BLaER1 (cell line): ENCODE results near the gene MARK1.

Experiments used
- H3K27ac ChIP-seq: shearing (Covaris generic); formaldehyde crosslinking; 2 replicates; pipeline ENCODE4 v1.8.1; 2022
- H3K27me3 ChIP-seq: shearing (Covaris generic); formaldehyde crosslinking; 2 replicates; pipeline ENCODE4 v1.8.1; 2022
- H3K36me3 ChIP-seq: shearing (Covaris generic); formaldehyde crosslinking; 2 replicates; pipeline ENCODE4 v1.8.1; 2022
- H3K4me1 ChIP-seq: shearing (Covaris generic); formaldehyde crosslinking; 2 replicates; pipeline ENCODE4 v1.8.1; 2022
- H3K4me2 ChIP-seq: shearing (Covaris generic); formaldehyde crosslinking; 2 replicates; pipeline ENCODE4 v1.8.1; 2022
- H3K4me3 ChIP-seq: shearing (Covaris generic); formaldehyde crosslinking; 2 replicates; pipeline ENCODE4 v1.8.1; 2022
- H3K9ac ChIP-seq: shearing (Covaris generic); formaldehyde crosslinking; 2 replicates; pipeline ENCODE4 v1.8.1; 2022
- H3K9me3 ChIP-seq: shearing (Covaris generic); formaldehyde crosslinking; 2 replicates; pipeline ENCODE4 v1.8.1; 2022
- H4K20me1 ChIP-seq: shearing (Covaris generic); formaldehyde crosslinking; 2 replicates; pipeline ENCODE4 v1.8.1; 2022
- Cebpa-rat ChIP-seq: shearing (Covaris generic); IDR thresholded peaks from 2 replicates; pipeline ENCODE4 v1.8.1; 2022

MARK1 gene

GRCh38 chr1:220655509-220655908, 127.6 kb downstream of the MARK1 start:
- no peak for TF ChIP-seq Cebpa-rat

GRCh38 chr1:220655961-220656740, 128.2 kb downstream of the MARK1 start:
- Histone ChIP-seq H4K20me1 (no peaks in the 10 kb centered on the region), H3K9ac (no peak overlapping the region), H3K36me3 (peaks cover 7% of the 10 kb centered on the region; the same call in 1 of the 2 replicates), H3K27me3 (no peaks in the 10 kb centered on the region), H3K4me3 (no peak overlapping the region), H3K27ac (no peak overlapping the region), H3K9me3 (no peaks in the 10 kb centered on the region), H3K4me2 (no peak overlapping the region), H3K4me1 (no peaks in the 10 kb centered on the region)
- TF ChIP-seq Cebpa-rat = no peak

More at GRCh38 chr1:220655509-220655908, 127.6 kb downstream of the MARK1 start:
- no peaks in the 10 kb centered on the region for H3K9me3 ChIP-seq
- H4K20me1 ChIP-seq = no peaks in the 10 kb centered on the region
- no peak overlapping the region for H3K27ac ChIP-seq
- H3K4me3 ChIP-seq = no peak overlapping the region
- no peaks in the 10 kb centered on the region for H3K27me3 ChIP-seq
- H3K36me3 ChIP-seq = peaks cover 7% of the 10 kb centered on the region; the same call in 1 of the 2 replicates
- no peaks in the 10 kb centered on the region for H3K4me1 ChIP-seq
- H3K9ac ChIP-seq = no peak overlapping the region
- no peak overlapping the region for H3K4me2 ChIP-seq

GRCh38 chr1:220666349-220666748, 138.4 kb downstream of the MARK1 start:
- no peak for TF ChIP-seq Cebpa-rat
- Histone ChIP-seq H3K9ac (no peak overlapping the region), H4K20me1 (no peaks in the 10 kb centered on the region), H3K4me1 (no peaks in the 10 kb centered on the region), H3K27me3 (no peaks in the 10 kb centered on the region), H3K27ac (no peak overlapping the region), H3K4me3 (no peak overlapping the region), H3K36me3 (peaks cover 5% of the 10 kb centered on the region; the same call in 1 of the 2 replicates), H3K4me2 (no peak overlapping the region), H3K9me3 (peaks cover 15% of the 10 kb centered on the region)

DNA sequence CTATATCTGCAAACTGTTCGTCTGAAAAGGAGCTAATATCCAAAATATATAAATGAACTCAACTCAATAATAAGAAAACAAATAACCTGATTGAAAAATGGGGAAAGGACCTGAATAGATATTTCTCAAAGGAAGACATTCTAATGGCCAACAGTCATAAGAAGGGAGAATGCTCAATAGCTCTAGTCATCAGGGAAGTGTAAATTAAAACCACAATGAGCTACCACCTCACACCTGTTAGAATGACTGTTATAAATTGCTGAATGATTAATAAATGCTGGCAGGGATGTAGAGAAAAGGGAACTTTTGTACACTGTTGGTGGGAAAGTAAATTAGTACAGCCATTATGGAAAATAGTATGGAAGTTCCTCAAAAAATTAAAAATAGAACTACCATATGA, 141.1 kb downstream of the MARK1 start:
- Histone ChIP-seq H3K4me3 (no peak overlapping the region), H3K9me3 (peaks cover 15% of the 10 kb centered on the region), H3K27ac (no peak overlapping the region), H4K20me1 (no peaks in the 10 kb centered on the region), H3K27me3 (no peaks in the 10 kb centered on the region), H3K36me3 (no peaks in the 10 kb centered on the region), H3K4me2 (no peak overlapping the region), H3K9ac (no peak overlapping the region), H3K4me1 (no peaks in the 10 kb centered on the region)
- TF ChIP-seq Cebpa-rat = no peak

- Histone ChIP-seq H3K27ac (no peak overlapping the region), H3K4me3 (no peak overlapping the region), H3K4me2 (no peak overlapping the region), H3K9me3 (peaks cover 15% of the 10 kb centered on the region), H4K20me1 (no peaks in the 10 kb centered on the region), H3K4me1 (no peaks in the 10 kb centered on the region), H3K27me3 (no peaks in the 10 kb centered on the region), H3K9ac (no peak overlapping the region), H3K36me3 (no peaks in the 10 kb centered on the region)
- TF ChIP-seq Cebpa-rat = no peak
Observed at GRCh38 chr1:220670365-220670764, 142.4 kb downstream of the MARK1 start.

- Histone ChIP-seq H3K27ac (no peak overlapping the region), H4K20me1 (no peaks in the 10 kb centered on the region), H3K36me3 (no peaks in the 10 kb centered on the region), H3K9ac (no peak overlapping the region), H3K4me3 (no peak overlapping the region), H3K4me1 (no peaks in the 10 kb centered on the region), H3K4me2 (no peak overlapping the region), H3K9me3 (peaks cover 15% of the 10 kb centered on the region), H3K27me3 (no peaks in the 10 kb centered on the region)
- no peak for TF ChIP-seq Cebpa-rat
Observed at GRCh38 chr1:220673921-220674320, 146.0 kb downstream of the MARK1 start.

DNA sequence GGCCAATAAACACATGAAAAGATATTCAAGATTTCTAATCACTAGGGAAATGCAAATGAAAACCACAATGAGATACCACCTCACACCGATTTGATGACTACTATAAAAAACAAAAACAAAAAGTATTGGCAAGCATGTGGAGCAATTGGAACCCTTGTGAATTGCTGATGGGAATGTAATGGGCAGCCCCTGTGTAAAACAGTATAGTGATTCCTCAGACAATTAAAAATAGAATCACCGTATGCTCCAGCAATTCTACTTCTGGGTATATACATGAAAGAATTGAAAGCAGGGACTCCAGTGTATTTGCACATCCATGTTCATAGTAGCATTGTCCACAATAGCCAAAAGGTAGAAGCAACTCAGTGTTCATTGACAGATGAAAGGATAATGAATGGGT, 149.3 kb downstream of the MARK1 start:
- no peaks in the 10 kb centered on the region for H3K4me1 ChIP-seq
- TF ChIP-seq Cebpa-rat = no peak
- no peaks in the 10 kb centered on the region for H3K9me3 ChIP-seq
- H3K9ac ChIP-seq = no peak overlapping the region
- H3K4me2 ChIP-seq = no peak overlapping the region
- no peak overlapping the region for H3K27ac ChIP-seq
- H3K27me3 ChIP-seq = no peaks in the 10 kb centered on the region
- H3K36me3 ChIP-seq = no peaks in the 10 kb centered on the region
- no peak overlapping the region for H3K4me3 ChIP-seq
- H4K20me1 ChIP-seq = no peaks in the 10 kb centered on the region

DNA sequence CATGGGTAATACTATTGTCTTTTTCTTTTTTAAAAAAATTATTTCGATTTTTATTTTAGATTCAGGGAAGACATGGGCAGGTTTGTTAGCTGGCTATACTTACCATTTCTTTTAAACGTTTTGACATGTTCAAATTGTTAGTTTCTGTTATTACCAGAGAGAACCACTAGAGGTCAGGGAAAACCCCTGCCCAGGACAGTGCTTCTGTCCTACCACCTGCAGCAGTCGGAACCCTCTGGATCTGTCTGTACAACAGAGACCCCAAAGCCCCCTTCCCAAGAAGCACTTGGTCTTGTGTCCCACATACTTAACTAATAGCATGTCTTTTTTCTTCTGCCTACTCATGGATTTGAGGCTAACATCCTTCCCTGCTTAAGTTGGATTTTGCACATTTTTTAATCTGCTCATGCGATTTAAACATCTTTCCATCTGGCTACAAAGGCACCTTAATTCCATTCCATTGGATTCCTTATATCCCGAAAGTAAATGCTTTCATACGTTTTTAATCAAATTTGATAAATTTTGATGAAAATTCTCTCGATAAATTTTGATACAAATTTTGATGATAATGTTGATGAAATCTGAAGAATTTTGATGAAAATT, 152.2 kb downstream of the MARK1 start:
- H3K4me2 ChIP-seq = no peak overlapping the region
- H3K4me1 ChIP-seq = peaks cover 5% of the 10 kb centered on the region
- H3K4me3 ChIP-seq = no peak overlapping the region
- H3K27ac ChIP-seq = no peak overlapping the region
- no peaks in the 10 kb centered on the region for H3K36me3 ChIP-seq
- no peak for TF ChIP-seq Cebpa-rat
- H4K20me1 ChIP-seq = no peaks in the 10 kb centered on the region
- no peaks in the 10 kb centered on the region for H3K27me3 ChIP-seq
- H3K9me3 ChIP-seq = no peaks in the 10 kb centered on the region
- no peak overlapping the region for H3K9ac ChIP-seq

GRCh38 chr1:220681220-220681880, 153.4 kb downstream of the MARK1 start:
- Histone ChIP-seq H3K36me3 (no peaks in the 10 kb centered on the region), H3K4me1 (peaks cover 8% of the 10 kb centered on the region), H3K27ac (no peak overlapping the region), H3K9me3 (no peaks in the 10 kb centered on the region), H3K27me3 (no peaks in the 10 kb centered on the region), H3K4me2 (no peak overlapping the region), H3K4me3 (no peak overlapping the region), H4K20me1 (no peaks in the 10 kb centered on the region), H3K9ac (no peak overlapping the region)
- no peak for TF ChIP-seq Cebpa-rat
